Measurements from ENCODE around the gene ESPL1. TPM values are rescaled to one million over a fixed set of nuclear protein-coding genes. Genes with fewer than 3 reads are reported as not detected.

The ESPL1 gene
- total and polyA plus RNA-seq, 2 donors (not counting 3 experiments of a cell fraction or from before 2014, with no cell fraction given): 16.2 to 42.7 TPM

- Histone ChIP-seq H2AFZ (ENCODE audit: low read depth, low read length) (no peak overlapping the region), H3K9ac (replicated peaks; ENCODE audit: extremely low read depth, insufficient read depth, low read length) (no peak overlapping the region), H4K20me1 (replicated peaks; ENCODE audit: control insufficient read depth, extremely low read depth, insufficient read depth, low read length) (no peaks in the 10 kb centered on the region), H3K79me2 (ENCODE audit: control insufficient read depth, insufficient read depth, low read length) (no peaks in the 10 kb centered on the region), H3K4me2 (ENCODE audit: insufficient read depth, low read length) (no peak overlapping the region), H3K36me3 (ENCODE audit: control insufficient read depth in 2 of 2, extremely low read depth in 1 of 2, insufficient read depth in 2 of 2, low read length in 2 of 2) (no peaks in the 10 kb centered on the region), H3K4me3 (replicated peaks in 1 of 3; ENCODE audit: insufficient read depth in 1 of 3, low read depth in 1 of 3, low read length in 3 of 3) (no peak overlapping the region), H3K9me3 (replicated peaks; ENCODE audit: control insufficient read depth, insufficient read depth, low read length) (no peaks in the 10 kb centered on the region), H3K4me1 (ENCODE audit: control insufficient read depth, extremely low read depth, insufficient read depth, low read length) (peaks cover 12% of the 10 kb centered on the region), H3K9me1 (replicated peaks; ENCODE audit: control insufficient read depth, extremely low read depth, insufficient read depth, low read length) (no peaks in the 10 kb centered on the region), H3K27me3 (ENCODE audit: control insufficient read depth in 2 of 2, insufficient read depth in 2 of 2, low read length in 2 of 2) (peaks cover 0 to 5% of the 10 kb centered on the region in 2 experiments), H3K27ac (ENCODE audit: insufficient read depth, low read depth, low read length) (no peak overlapping the region)
- FAIRE-seq (no peak), DNase-seq (ENCODE audit: low read depth, low spot score) (no peak)
- CTCF ChIA-PET: no interaction called here
- intact Hi-C loops (cut with micrococcal nuclease): no loop called here
- POLR2A ChIA-PET: no interaction called here
- dilution Hi-C loops (cut with MboI; ENCODE audit: extremely low pct_ligation_motif_present, low sequenced_read_pairs): no loop called here
- no TSS peak for BruUV-seq (replicated peaks)
- TF ChIP-seq POLR2AphosphoS5 (IDR thresholded peaks at IDR 0.05; ENCODE audit: insufficient read depth, low read depth, low read length) (no peak), CTCF (IDR thresholded peaks at IDR 0.05; ENCODE audit: extremely low read depth in 1 of 2, insufficient read depth in 1 of 2, low read depth in 1 of 2, low read length in 2 of 2) (no peak), FOS (IDR thresholded peaks at IDR 0.05; ENCODE audit: borderline replicate concordance, insufficient read depth, low read length) (no peak), MAX (IDR thresholded peaks at IDR 0.05; ENCODE audit: insufficient read depth, insufficient read length) (no peak), JUN (IDR thresholded peaks at IDR 0.05; ENCODE audit: borderline replicate concordance, insufficient read depth, insufficient read length, low read depth) (no peak), EZH2 (IDR thresholded peaks at IDR 0.05; ENCODE audit: borderline replicate concordance, low read depth, low read length, severe bottlenecking) (no peak)
These were observed 40.8 kb upstream of the ESPL1 start for GRCh38 chr12:53227341-53227740.
